Activated T-cell treated with anti-CD3 and anti-CD28 coated beads for 24 hours (primary cell): ENCODE results near the gene UBE4A.
A peak's percentile ranks its signal among the peaks of the same experiment; 100 is the strongest.

Source experiments
- DNase-seq: peaks from one replicate; pipeline ENCODE4 v3.0.0-alpha.2; 2020; ENCODE audit warnings: low read depth

Gene UBE4A, protein sequence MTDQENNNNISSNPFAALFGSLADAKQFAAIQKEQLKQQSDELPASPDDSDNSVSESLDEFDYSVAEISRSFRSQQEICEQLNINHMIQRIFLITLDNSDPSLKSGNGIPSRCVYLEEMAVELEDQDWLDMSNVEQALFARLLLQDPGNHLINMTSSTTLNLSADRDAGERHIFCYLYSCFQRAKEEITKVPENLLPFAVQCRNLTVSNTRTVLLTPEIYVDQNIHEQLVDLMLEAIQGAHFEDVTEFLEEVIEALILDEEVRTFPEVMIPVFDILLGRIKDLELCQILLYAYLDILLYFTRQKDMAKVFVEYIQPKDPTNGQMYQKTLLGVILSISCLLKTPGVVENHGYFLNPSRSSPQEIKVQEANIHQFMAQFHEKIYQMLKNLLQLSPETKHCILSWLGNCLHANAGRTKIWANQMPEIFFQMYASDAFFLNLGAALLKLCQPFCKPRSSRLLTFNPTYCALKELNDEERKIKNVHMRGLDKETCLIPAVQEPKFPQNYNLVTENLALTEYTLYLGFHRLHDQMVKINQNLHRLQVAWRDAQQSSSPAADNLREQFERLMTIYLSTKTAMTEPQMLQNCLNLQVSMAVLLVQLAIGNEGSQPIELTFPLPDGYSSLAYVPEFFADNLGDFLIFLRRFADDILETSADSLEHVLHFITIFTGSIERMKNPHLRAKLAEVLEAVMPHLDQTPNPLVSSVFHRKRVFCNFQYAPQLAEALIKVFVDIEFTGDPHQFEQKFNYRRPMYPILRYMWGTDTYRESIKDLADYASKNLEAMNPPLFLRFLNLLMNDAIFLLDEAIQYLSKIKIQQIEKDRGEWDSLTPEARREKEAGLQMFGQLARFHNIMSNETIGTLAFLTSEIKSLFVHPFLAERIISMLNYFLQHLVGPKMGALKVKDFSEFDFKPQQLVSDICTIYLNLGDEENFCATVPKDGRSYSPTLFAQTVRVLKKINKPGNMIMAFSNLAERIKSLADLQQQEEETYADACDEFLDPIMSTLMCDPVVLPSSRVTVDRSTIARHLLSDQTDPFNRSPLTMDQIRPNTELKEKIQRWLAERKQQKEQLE

GRCh38 chr11:118359295-118359958, at the start of gene UBE4A:
UBE4A (plus strand) TSS chr11:118359600; CDS start chr11:118365081, 5,481 bp downstream.
- peak; percentile 98 for DNase-seq

DNA sequence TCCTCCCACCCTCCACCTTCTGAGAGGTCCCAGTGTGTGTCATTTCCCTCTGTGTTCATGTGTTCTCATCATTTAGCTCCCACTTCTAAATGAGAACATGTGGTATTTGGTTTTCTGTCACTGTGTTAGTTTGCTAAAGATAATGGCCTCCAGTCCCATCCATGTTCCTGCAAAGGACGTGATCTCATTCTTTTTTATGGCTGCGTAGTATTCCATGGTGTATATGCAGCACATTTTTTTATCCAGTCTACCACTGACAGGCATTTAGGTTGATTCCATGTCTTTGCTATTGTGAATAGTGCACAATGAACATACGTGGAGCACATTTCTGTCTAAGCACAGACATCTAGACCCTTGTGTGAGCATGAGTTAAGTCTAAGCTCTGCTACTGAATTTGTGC, 49.1 kb upstream of the UBE4A start:
- DNase-seq = no peak

- no peak for DNase-seq
Observed at GRCh38 chr11:118310781-118311485, 48.5 kb upstream of the UBE4A start.

DNA sequence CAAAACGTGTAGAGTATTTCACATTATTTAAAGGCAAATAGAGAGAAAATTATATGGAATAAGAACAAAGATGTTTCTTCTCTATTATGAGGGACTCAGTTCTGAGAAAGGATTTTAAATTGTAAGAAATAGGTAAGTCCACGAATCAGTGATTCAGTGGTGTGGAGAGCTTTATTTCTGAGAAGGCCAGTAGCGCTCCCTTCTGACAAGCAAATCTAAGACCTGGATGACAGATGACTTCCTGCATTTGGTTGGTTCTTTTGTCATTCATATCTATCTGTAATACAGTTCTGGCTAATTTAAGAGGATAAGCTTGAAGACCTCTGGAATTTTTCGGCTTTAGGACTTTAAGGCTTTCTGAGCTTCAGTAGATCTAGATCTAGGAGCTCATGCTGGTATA, 47.9 kb upstream of the UBE4A start:
- no peak for DNase-seq

DNA sequence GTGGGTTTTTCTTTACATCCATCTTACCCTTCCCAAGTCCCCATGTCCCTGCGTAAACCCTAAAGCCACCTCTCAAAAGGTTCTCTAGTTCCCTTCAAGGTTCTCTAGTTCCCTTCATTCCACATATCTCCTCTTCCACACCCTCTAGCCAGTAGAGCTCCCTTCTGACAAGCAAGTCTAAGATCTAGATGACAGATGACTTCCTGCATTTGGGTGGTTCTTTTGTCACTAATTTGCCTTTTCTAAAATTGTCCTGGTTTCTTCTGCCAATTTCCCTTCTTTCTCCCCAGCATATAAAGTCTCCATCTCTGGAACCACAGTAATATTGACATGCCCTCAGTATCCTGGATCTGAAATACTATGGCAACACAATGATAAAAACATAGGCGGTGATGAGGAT, 47.1 kb upstream of the UBE4A start:
- no peak for DNase-seq

- DNase-seq = no peak
Observed at GRCh38 chr11:118313242-118313641, 46.2 kb upstream of the UBE4A start.

GRCh38 chr11:118314988-118315411, 44.4 kb upstream of the UBE4A start:
- DNase-seq = no peak

DNA sequence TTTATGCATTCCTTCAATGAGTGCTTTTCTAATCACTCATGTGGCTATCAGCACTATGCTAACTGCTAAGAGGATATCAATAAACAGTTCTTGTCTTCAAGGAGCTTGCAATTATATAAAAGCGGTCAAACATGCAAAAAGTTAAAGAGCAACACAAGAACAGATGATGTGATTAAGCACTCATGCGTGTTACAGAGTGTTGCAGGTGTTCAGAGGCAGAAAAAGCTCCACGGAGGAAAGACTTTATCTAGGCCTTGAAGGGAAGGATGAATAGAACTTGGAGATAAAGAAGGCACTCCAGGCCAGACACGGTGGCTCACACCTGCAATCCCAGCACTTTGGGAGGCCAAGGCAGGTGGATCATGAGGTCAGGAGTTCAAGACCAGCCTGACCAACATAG, 41.3 kb upstream of the UBE4A start:
- no peak for DNase-seq

GRCh38 chr11:118318581-118319336, 40.6 kb upstream of the UBE4A start:
- DNase-seq = no peak

DNA sequence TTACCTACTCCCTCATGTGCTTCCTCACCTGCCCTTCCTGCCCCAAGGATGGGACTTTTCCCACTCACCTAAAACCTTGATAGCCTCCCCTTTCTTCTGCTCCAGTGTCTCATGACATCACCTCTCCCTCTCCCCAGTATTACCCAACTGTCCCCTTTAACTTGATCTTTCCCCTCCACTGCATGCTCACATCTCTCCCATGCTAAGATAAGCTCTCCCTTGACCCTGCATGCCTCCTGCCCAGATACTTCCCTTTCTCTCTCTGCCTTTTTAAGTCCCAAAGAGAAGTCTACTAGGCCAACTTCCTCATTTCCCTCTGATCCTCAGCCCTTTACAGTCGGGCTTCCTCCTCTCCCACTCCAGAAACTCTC, 40.1 kb upstream of the UBE4A start:
- DNase-seq = no peak

DNA sequence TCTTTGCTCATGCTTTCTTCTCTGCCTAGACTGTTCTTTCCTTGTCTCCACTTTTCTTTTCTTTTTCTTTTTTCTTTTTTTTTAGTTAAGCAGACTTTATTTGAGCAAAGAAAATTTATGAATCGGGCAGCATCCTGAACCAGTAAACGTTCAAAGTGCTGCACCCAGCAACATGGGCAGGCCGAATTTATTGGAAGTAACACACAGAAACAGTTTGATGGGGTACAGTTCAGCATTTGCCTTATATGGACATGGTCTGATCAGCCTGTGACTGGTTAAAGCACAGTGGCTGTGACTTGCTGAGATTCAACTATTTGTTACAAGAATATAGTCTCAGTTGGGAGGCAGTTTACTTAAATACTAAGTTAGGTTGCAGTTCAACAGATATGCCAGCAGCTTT, 38.9 kb upstream of the UBE4A start:
- no peak for DNase-seq

DNA sequence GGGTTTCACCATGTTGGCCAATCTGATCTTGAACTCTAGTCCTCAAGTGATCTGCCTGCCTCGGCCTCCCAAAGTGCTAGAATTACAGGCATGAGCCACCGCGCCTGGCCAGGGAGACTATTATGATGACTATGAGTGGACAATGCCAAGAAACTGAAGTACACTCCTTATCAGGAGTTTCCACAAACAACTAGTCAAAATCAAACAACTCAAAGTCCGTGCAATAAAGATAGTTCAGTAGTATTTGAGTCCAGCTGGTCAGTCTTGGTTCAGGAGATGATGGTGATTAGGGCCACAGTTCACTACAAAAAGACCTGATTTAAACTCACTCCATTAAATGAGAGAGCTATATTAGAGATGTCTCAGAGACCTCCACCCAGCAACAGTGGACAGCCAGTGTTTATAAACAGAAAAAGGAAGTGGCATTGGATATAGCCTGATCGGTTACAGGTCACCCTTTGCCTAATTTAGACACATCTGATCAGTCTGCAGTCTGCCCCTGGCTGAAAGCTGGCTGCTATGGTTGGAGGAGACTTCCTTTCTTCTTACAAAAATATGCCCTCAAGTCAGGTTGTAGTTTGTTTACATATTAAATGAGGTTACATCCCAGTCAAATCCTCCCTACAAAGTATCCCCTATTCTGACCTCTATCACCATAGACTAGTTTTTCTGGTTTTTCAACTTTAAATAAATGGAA, 37.9 kb upstream of the UBE4A start:
- DNase-seq = no peak

GRCh38 chr11:118322721-118323120, 36.7 kb upstream of the UBE4A start:
- DNase-seq = no peak

DNA sequence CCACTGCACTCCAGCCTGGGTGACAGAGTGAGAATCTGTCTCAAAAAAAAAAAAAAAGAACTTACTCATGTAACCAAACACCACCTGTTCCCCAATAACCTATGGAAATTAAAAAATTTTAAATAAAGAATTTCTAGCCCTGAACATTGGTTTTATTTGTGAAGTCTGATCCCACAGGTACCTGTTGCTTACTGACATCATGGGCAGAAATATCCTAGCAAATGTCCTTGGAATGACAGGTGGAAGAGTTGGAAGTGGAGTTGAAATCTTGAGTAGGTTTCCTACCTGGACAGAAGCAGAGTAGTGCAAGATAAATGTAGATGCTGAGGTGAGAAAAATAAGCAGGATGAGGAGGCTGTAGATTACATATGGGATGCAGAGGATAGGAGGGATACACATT, 34.1 kb upstream of the UBE4A start:
- DNase-seq = no peak

GRCh38 chr11:118328745-118329144, 30.7 kb upstream of the UBE4A start:
- no peak for DNase-seq

GRCh38 chr11:118334745-118335144, 24.7 kb upstream of the UBE4A start:
- DNase-seq = no peak

DNA sequence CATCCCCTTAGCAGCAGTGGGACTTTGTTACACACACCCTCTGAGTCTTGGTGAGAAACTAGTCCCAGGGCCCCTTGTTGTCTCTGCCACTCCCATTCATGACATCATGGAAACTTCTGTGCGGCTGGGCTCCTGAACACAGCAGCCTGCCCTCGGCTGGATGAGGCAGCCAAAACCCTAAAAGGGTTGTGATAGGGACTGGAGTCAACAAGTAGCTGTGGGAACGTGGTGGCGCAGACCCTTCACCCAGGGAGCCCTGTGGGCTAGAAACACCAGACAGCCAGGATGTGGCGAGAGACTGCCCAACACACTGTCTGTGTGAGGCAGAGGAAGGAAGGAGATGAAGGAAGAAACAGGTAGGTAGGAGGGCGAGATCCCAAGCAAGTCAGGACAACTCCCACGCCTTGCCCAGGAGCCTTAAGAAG, 20.8 kb upstream of the UBE4A start:
- DNase-seq = peak; percentile 83

DNA sequence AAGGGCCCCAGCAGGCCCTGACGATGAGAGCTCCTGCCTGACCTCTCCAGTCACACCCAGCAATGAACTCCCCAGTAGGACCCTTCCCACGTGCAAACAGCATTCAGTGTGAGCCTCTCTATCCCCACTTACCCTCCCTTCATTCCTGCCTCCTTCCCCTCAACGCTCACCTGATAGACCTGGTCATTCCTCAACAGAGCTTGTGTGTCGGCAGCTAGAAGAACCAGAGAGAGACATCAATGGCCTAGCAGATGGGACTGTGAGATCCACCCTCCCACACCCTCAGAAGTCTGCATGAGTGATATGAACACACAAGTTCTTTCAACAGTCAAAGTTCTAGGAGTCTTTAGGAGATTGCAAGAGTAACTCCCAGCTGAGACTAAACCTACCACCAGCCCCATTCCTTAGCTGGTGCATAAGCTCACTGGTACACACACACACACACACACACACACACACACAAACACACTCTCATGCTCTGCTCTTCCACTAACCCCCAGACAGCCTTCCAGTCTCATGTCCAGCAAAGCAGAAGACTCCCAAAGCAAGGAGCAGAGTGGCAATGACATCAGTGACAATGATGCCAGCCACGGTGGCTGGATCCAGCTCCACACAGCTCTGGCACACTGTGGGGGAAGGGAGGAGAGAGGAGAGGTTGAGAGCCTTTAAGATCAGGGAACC, 20.0 kb upstream of the UBE4A start:
- DNase-seq = no peak

GRCh38 chr11:118340449-118340848, 19.0 kb upstream of the UBE4A start:
- DNase-seq = no peak

DNA sequence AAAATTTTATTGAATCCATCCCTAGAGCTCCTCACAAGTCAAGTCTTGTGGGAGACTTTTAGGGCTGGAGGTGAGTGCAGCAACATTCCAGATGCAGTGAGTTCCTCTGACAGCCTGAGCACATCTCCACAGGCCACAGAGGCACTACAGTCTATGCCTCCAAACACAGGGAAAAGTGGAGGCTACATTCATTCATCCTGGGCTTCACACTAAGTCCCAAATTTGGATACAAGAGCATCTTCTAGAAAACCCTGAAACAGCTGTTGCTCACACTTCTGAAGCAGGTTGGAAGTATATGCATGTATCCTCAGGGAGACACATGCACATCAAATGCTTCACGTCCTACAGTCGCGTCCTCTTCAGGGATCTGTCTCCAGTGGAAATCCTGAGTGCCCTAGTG, 18.1 kb upstream of the UBE4A start:
- no peak for DNase-seq
